Ishikawa (cell line): ENCODE measurements around the gene ANO6.

ENCODE experiments used
- CEBPB ChIP-seq: IDR thresholded peaks from 2 replicates; pipeline ENCODE4 v1.6.1; 2012
- CREB1 ChIP-seq: IDR thresholded peaks from 2 replicates; pipeline ENCODE4 v1.6.1; 2012; ENCODE audit warnings: low read depth
- EGR1 ChIP-seq: IDR thresholded peaks from 2 replicates; pipeline ENCODE4 v1.6.1; 2012
- EP300 ChIP-seq: IDR thresholded peaks from 2 replicates; pipeline ENCODE4 v1.6.1; 2012; ENCODE audit warnings: borderline replicate concordance
- FOXM1 ChIP-seq: IDR thresholded peaks from 2 replicates; pipeline ENCODE4 v1.6.1; 2012; ENCODE audit warnings: low read depth, borderline replicate concordance
- RAD21 ChIP-seq: IDR thresholded peaks from 2 replicates; pipeline ENCODE4 v1.6.1; 2012; ENCODE audit warnings: low read depth
- TAF1 ChIP-seq: IDR thresholded peaks from 2 replicates; pipeline ENCODE4 v1.6.1; 2012; ENCODE audit warnings: low read depth, mild to moderate bottlenecking
- TCF12 ChIP-seq: IDR thresholded peaks from 2 replicates; pipeline ENCODE4 v1.6.1; 2012; ENCODE audit warnings: low read depth
- TEAD4 ChIP-seq: IDR thresholded peaks from 2 replicates; pipeline ENCODE4 v1.6.1; 2012
- YY1 ChIP-seq: IDR thresholded peaks from 2 replicates; pipeline ENCODE4 v1.6.1; 2012; ENCODE audit warnings: low read depth
- ZBTB7A ChIP-seq: IDR thresholded peaks from 2 replicates; pipeline ENCODE4 v1.6.1; 2012; ENCODE audit warnings: low read depth
- TF ChIP-seq, protein P1 (sequence below): IDR thresholded peaks from 2 replicates; pipeline ENCODE4 v1.6.1; 2012; ENCODE audit warnings: low read depth, mild to moderate bottlenecking
- TF ChIP-seq, protein P2 (sequence below): IDR thresholded peaks from 2 replicates; pipeline ENCODE4 v1.6.1; 2012
- TF ChIP-seq, protein P3 (sequence below): IDR thresholded peaks from 2 replicates; pipeline ENCODE4 v1.6.1; 2012

DNA sequence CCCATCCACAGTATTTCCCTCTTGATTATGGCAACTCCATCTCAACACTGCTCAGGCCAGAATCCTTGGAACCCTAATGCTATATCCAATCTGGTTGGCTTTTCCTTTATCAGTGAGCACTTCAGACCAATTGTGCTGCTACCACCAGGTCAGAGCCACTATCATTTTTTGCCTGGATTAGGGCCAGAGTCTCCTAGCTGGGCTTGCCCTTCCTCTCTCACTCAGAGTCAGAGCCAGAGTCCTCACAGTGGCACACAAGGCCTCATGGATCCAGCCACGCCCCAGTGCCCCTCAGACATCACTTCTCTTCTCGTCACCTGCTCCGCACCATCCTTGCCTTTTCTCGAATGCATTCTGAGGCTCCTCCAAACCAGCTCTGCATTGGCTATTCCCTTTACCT lies 211.1 kb downstream of the ANO6 start:
- TF ChIP-seq EP300: no peak
- no peak for TF ChIP-seq RAD21
- no peak for TF ChIP-seq CEBPB
- TF ChIP-seq, protein P1, sequence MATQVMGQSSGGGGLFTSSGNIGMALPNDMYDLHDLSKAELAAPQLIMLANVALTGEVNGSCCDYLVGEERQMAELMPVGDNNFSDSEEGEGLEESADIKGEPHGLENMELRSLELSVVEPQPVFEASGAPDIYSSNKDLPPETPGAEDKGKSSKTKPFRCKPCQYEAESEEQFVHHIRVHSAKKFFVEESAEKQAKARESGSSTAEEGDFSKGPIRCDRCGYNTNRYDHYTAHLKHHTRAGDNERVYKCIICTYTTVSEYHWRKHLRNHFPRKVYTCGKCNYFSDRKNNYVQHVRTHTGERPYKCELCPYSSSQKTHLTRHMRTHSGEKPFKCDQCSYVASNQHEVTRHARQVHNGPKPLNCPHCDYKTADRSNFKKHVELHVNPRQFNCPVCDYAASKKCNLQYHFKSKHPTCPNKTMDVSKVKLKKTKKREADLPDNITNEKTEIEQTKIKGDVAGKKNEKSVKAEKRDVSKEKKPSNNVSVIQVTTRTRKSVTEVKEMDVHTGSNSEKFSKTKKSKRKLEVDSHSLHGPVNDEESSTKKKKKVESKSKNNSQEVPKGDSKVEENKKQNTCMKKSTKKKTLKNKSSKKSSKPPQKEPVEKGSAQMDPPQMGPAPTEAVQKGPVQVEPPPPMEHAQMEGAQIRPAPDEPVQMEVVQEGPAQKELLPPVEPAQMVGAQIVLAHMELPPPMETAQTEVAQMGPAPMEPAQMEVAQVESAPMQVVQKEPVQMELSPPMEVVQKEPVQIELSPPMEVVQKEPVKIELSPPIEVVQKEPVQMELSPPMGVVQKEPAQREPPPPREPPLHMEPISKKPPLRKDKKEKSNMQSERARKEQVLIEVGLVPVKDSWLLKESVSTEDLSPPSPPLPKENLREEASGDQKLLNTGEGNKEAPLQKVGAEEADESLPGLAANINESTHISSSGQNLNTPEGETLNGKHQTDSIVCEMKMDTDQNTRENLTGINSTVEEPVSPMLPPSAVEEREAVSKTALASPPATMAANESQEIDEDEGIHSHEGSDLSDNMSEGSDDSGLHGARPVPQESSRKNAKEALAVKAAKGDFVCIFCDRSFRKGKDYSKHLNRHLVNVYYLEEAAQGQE: no peak
- no peak for TF ChIP-seq CREB1
- TF ChIP-seq TAF1: no peak
- no peak for TF ChIP-seq FOXM1
- TF ChIP-seq, protein P2, sequence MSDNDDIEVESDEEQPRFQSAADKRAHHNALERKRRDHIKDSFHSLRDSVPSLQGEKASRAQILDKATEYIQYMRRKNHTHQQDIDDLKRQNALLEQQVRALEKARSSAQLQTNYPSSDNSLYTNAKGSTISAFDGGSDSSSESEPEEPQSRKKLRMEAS: no peak
- no peak for TF ChIP-seq TCF12
- no peak for TF ChIP-seq YY1
- TF ChIP-seq, protein P3, sequence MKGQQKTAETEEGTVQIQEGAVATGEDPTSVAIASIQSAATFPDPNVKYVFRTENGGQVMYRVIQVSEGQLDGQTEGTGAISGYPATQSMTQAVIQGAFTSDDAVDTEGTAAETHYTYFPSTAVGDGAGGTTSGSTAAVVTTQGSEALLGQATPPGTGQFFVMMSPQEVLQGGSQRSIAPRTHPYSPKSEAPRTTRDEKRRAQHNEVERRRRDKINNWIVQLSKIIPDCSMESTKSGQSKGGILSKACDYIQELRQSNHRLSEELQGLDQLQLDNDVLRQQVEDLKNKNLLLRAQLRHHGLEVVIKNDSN: no peak
- no peak for TF ChIP-seq TEAD4
- no peak for TF ChIP-seq EGR1
- TF ChIP-seq ZBTB7A: no peak
